H9 (cell line): ENCODE measurements around the gene PLEKHG2. TPM values are rescaled to one million over a fixed set of nuclear protein-coding genes. Genes with fewer than 3 reads are reported as not detected.

Source experiments
- DNase-seq: peaks from one replicate; pipeline ENCODE4 v3.0.0-alpha.2; 2017
- H2AFZ ChIP-seq: one replicate; pipeline ENCODE4 v1.6.1; 2013; ENCODE audit warnings: mild to moderate bottlenecking, low read length, control low read depth, moderate library complexity
- H2AK5ac ChIP-seq: 2 replicates; pipeline ENCODE4 v1.6.1; 2013; ENCODE audit warnings: low read length, control low read depth, mixed read lengths; ENCODE audit not compliant: insufficient read length
- H2BK120ac ChIP-seq: one replicate; pipeline ENCODE4 v1.6.1; 2013; ENCODE audit warnings: low read depth, mild to moderate bottlenecking, low read length, control low read depth, inconsistent platforms; ENCODE audit not compliant: poor library complexity, severe bottlenecking
- H2BK12ac ChIP-seq: 2 replicates; pipeline ENCODE4 v1.6.1; 2013; ENCODE audit warnings: low read length, control low read depth, mixed read lengths, low read depth; ENCODE audit not compliant: insufficient read length
- H2BK15ac ChIP-seq: 2 replicates; pipeline ENCODE4 v1.6.1; 2013; ENCODE audit warnings: low read depth, low read length, control low read depth
- H2BK20ac ChIP-seq: one replicate; pipeline ENCODE4 v1.6.1; 2013; ENCODE audit warnings: low read depth, mild to moderate bottlenecking, low read length, control low read depth, inconsistent platforms; ENCODE audit not compliant: poor library complexity, severe bottlenecking
- H2BK5ac ChIP-seq: 2 replicates; pipeline ENCODE4 v1.6.1; 2013; ENCODE audit warnings: low read length, control low read depth, mixed read lengths; ENCODE audit not compliant: insufficient read length
- H3K14ac ChIP-seq: 2 replicates; pipeline ENCODE4 v1.6.1; 2013; ENCODE audit warnings: low read length, control low read depth; ENCODE audit not compliant: insufficient read depth
- H3K18ac ChIP-seq: 2 replicates; pipeline ENCODE4 v1.6.1; 2013; ENCODE audit warnings: low read depth, mild to moderate bottlenecking, mixed read lengths, low read length, control low read depth; ENCODE audit not compliant: insufficient read length
- H3K23ac ChIP-seq: 2 replicates; pipeline ENCODE4 v1.6.1; 2013; ENCODE audit warnings: low read length, control low read depth, mixed read lengths, low read depth; ENCODE audit not compliant: insufficient read length
- H3K23me2 ChIP-seq: 2 replicates; pipeline ENCODE4 v1.6.1; 2013; ENCODE audit warnings: low read depth, mild to moderate bottlenecking, mixed read lengths, low read length, control low read depth; ENCODE audit not compliant: insufficient read length, poor library complexity, severe bottlenecking
- H3K27ac ChIP-seq: 2 replicates; pipeline ENCODE4 v1.5.1; 2013; ENCODE audit warnings: low read length, control low read depth, mixed read lengths, low read depth; ENCODE audit not compliant: insufficient read length
- H3K27me3 ChIP-seq: 2 replicates; pipeline ENCODE4 v1.6.1; 2013; ENCODE audit warnings: low read length, control low read depth, inconsistent platforms; ENCODE audit not compliant: insufficient read depth
- H3K4ac ChIP-seq: 2 replicates; pipeline ENCODE4 v1.6.1; 2013; ENCODE audit warnings: low read depth, mild to moderate bottlenecking, control low read depth, inconsistent platforms, low read length, moderate library complexity
- H3K4me1 ChIP-seq: 2 replicates; pipeline ENCODE4 v1.6.1; 2013; ENCODE audit warnings: low read length, control low read depth, inconsistent platforms; ENCODE audit not compliant: insufficient read depth
- H3K4me2 ChIP-seq: 2 replicates; pipeline ENCODE4 v1.6.1; 2013; ENCODE audit warnings: low read length, control low read depth, mixed read lengths; ENCODE audit not compliant: insufficient read length, insufficient read depth
- H3K56ac ChIP-seq: 2 replicates; pipeline ENCODE4 v1.6.1; 2013; ENCODE audit warnings: low read depth, mild to moderate bottlenecking, mixed read lengths, low read length, control low read depth; ENCODE audit not compliant: insufficient read length
- H3K79me1 ChIP-seq: 2 replicates; pipeline ENCODE4 v1.6.1; 2013; ENCODE audit warnings: low read depth, mild to moderate bottlenecking, moderate library complexity, low read length, control low read depth, inconsistent platforms; ENCODE audit not compliant: insufficient read depth, poor library complexity, severe bottlenecking
- H3K79me2 ChIP-seq: 2 replicates; pipeline ENCODE4 v1.6.1; 2013; ENCODE audit warnings: low read length, control low read depth, inconsistent platforms; ENCODE audit not compliant: insufficient read depth
- H3K9ac ChIP-seq: 2 replicates; pipeline ENCODE4 v1.6.1; 2013; ENCODE audit warnings: low read length, control low read depth, mixed read lengths; ENCODE audit not compliant: insufficient read length; ENCODE audit errors: extremely low read depth
- H3K9me3 ChIP-seq: one replicate; pipeline ENCODE4 v1.6.1; 2013; ENCODE audit warnings: low read depth, low read length, inconsistent platforms; ENCODE audit not compliant: control insufficient read depth
- H3T11ph ChIP-seq: one replicate; pipeline ENCODE4 v1.6.1; 2013; ENCODE audit warnings: mild to moderate bottlenecking, low read length, control low read depth, inconsistent platforms
- H4K20me1 ChIP-seq: one replicate; pipeline ENCODE4 v1.6.1; 2013; ENCODE audit not compliant: control insufficient read depth, insufficient read length, insufficient read depth
- H4K5ac ChIP-seq: 2 replicates; pipeline ENCODE4 v1.6.1; 2013; ENCODE audit warnings: low read depth, mild to moderate bottlenecking, mixed read lengths, low read length, control low read depth; ENCODE audit not compliant: insufficient read length
- H4K8ac ChIP-seq: replicated peaks from 2 replicates; pipeline ENCODE4 v1.6.1; 2013; ENCODE audit warnings: low read length, control low read depth, mixed read lengths, low read depth; ENCODE audit not compliant: insufficient read length
- H4K91ac ChIP-seq: 2 replicates; pipeline ENCODE4 v1.6.1; 2013; ENCODE audit warnings: low read depth, mild to moderate bottlenecking, moderate library complexity, mixed read lengths, low read length, control low read depth; ENCODE audit not compliant: insufficient read length
- H3K27ac Mint-ChIP-seq, 3 experiments: 2 replicates in 2 of 3; 3 replicates in 1 of 3; pipeline ENCODE4 v1.8.0; 2020 to 2021; ENCODE audit warnings: mixed read lengths in 3 of 3, mild to moderate bottlenecking in 1 of 3, moderate library complexity in 1 of 3
- H3K27me3 Mint-ChIP-seq: 2 replicates; pipeline ENCODE4 v1.8.0; 2021; ENCODE audit warnings: low read depth, mild to moderate bottlenecking, moderate library complexity, mixed read lengths
- H3K36me3 Mint-ChIP-seq, 3 experiments: 2 replicates in 2 of 3; 3 replicates in 1 of 3; pipeline ENCODE4 v1.8.0; 2020 to 2021; ENCODE audit warnings: low read depth in 3 of 3, mixed read lengths in 3 of 3; ENCODE audit not compliant: insufficient read depth in 1 of 3
- H3K4me1 Mint-ChIP-seq, 2 experiments: 2 replicates each; pipeline ENCODE4 v1.8.0; 2020; ENCODE audit warnings: mixed read lengths in 2 of 2
- H3K4me3 Mint-ChIP-seq, 2 experiments: 2 replicates in 1 of 2; 3 replicates in 1 of 2; pipeline ENCODE4 v1.8.0; 2020 to 2021; ENCODE audit warnings: mild to moderate bottlenecking in 2 of 2, mixed read lengths in 2 of 2, moderate library complexity in 1 of 2
- H3K9me3 Mint-ChIP-seq, 2 experiments: 2 replicates in 1 of 2; 3 replicates in 1 of 2; pipeline ENCODE4 v1.8.0; 2020; ENCODE audit warnings: mild to moderate bottlenecking in 2 of 2, mixed read lengths in 2 of 2, moderate library complexity in 1 of 2
- CTCF ChIP-seq: fragments of 200-600 bp; sonication (generic); conservative IDR thresholded peaks from 3 replicates; pipeline ENCODE4 v1.8.0; 2021; ENCODE audit warnings: antibody characterized with exemption, mild to moderate bottlenecking
- WGBS: extraction: QIAGEN DNeasy Blood & Tissue Kit; methylation state at CpG from one replicate; pipeline ENCODE4 v1.1.7; 2013; ENCODE audit warnings: missing lambda C conversion rate, low lambda C conversion rate, mixed read lengths; ENCODE audit not compliant: insufficient read length; ENCODE audit errors: extremely low coverage; 5-methylcytosine and 5-hydroxymethylcytosine counted together
- total RNA-seq: library from RNA; stranded (reverse); gene quantifications from 2 replicates; pipeline ENCODE4 v1.2.1, GENCODE V29; 2021

PLEKHG2 gene
- total RNA-seq, 1 experiment from 2014 or later, result 167 TPM

- Histone ChIP-seq H3K79me2 (no peaks in the 10 kb centered on the region), H2BK20ac (no peak overlapping the region), H2AFZ (no peak overlapping the region), H3K23ac (no peak overlapping the region), H2BK15ac (no peak overlapping the region), H3K4me2 (no peak overlapping the region), H3K56ac (no peak overlapping the region), H4K5ac (no peak overlapping the region), H2AK5ac (no peak overlapping the region), H3K4me1 (peaks cover 6% of the 10 kb centered on the region; the same call in 1 of the 2 replicates), H3K9me3 (no peaks in the 10 kb centered on the region), H3K23me2 (peaks cover 15% of the 10 kb centered on the region), H3K9ac (no peak overlapping the region), H3K79me1 (no peaks in the 10 kb centered on the region), H3K27ac (no peak overlapping the region), H4K8ac (no peak overlapping the region), H4K91ac (no peak overlapping the region), H3K4ac (no peak overlapping the region), H2BK5ac (no peak overlapping the region), H2BK120ac (no peak overlapping the region), H3K18ac (no peak overlapping the region), H2BK12ac (no peak overlapping the region), H3K14ac (no peak overlapping the region), H3K27me3 (no peaks in the 10 kb centered on the region), H3T11ph (no peak overlapping the region), H4K20me1 (no peaks in the 10 kb centered on the region)
- WGBS, result no CpG with 5 or more reads among the region's 4 CpGs
- DNase-seq, result no peak
- TF ChIP-seq CTCF, result no peak
- H3K36me3 Mint-ChIP-seq, result peaks cover 0 to 10% (median 6%) of the 10 kb centered on the region in 3 experiments; a peak in 6 of 7 replicates
- H3K4me1 Mint-ChIP-seq, result peaks cover 30 to 41% of the 10 kb centered on the region in 2 experiments
- no peaks in the 10 kb centered on the region; the same call in 1 of the 2 replicates for H3K27me3 Mint-ChIP-seq
- peak overlapping the region; percentile 38 to 100 (median 87); a peak in 5 of 7 replicates for H3K27ac Mint-ChIP-seq
- H3K4me3 Mint-ChIP-seq, result peak overlapping the region in 1 of 2 experiments; percentile 95; a peak in 2 of 5 replicates
- no peaks in the 10 kb centered on the region; a peak in 1 of 5 replicates for H3K9me3 Mint-ChIP-seq
Measured at GRCh38 chr19:39401070-39401548, 11.4 kb upstream of the PLEKHG2 start.
